BLaER1 treated with 17β-estradiol and CSF1 and Interleukin-3, amounts not matched to agents 10 nM and 100 nM (cell line): ENCODE data around the gene LNX1.

ENCODE experiments used
- H3K27ac ChIP-seq, 11 experiments: shearing (Covaris generic); formaldehyde crosslinking; 2 replicates each; pipeline ENCODE4 v1.8.1; 2022
- H3K27me3 ChIP-seq, 11 experiments: shearing (Covaris generic); formaldehyde crosslinking; 2 replicates each; pipeline ENCODE4 v1.8.1; 2022
- H3K36me3 ChIP-seq, 11 experiments: shearing (Covaris generic); formaldehyde crosslinking; 2 replicates each; pipeline ENCODE4 v1.8.1; 2022
- H3K4me1 ChIP-seq, 10 experiments: shearing (Covaris generic); formaldehyde crosslinking; 2 replicates each; pipeline ENCODE4 v1.8.1; 2022
- H3K4me2 ChIP-seq, 11 experiments: shearing (Covaris generic); formaldehyde crosslinking; 2 replicates each; pipeline ENCODE4 v1.8.1; 2022
- H3K4me3 ChIP-seq, 10 experiments: shearing (Covaris generic); formaldehyde crosslinking; 2 replicates each; pipeline ENCODE4 v1.8.1; 2022
- H3K9ac ChIP-seq, 11 experiments: shearing (Covaris generic); formaldehyde crosslinking; 2 replicates each; pipeline ENCODE4 v1.8.1; 2022
- H3K9me3 ChIP-seq, 11 experiments: shearing (Covaris generic); formaldehyde crosslinking; replicated peaks in 1 of 11; 2 replicates each; pipeline ENCODE4 v1.8.1; 2022
- H4K20me1 ChIP-seq, 11 experiments: shearing (Covaris generic); formaldehyde crosslinking; 2 replicates each; pipeline ENCODE4 v1.8.1; 2022
- Cebpa-rat ChIP-seq, 11 experiments: shearing (Covaris generic); IDR thresholded peaks; 2 replicates each; pipeline ENCODE4 v1.8.1; 2022

Gene LNX1

GRCh38 chr4:53459548-53459947, 131.7 kb downstream of the LNX1 start:
- peaks cover 0 to 4% (median 0%) of the 10 kb centered on the region in 11 experiments; a peak in 1 of 22 replicates for H4K20me1 ChIP-seq
- H3K27ac ChIP-seq: no peak overlapping the region
- no peak for TF ChIP-seq Cebpa-rat (IDR thresholded peaks at IDR 0.05)
- no peaks in the 10 kb centered on the region for H3K27me3 ChIP-seq
- no peaks in the 10 kb centered on the region for H3K9me3 ChIP-seq
- H3K9ac ChIP-seq: no peak overlapping the region
- no peak overlapping the region for H3K4me3 ChIP-seq
- no peak overlapping the region for H3K4me2 ChIP-seq
- peaks cover 0 to 8% (median 0%) of the 10 kb centered on the region in 10 experiments; a peak in 3 of 20 replicates for H3K4me1 ChIP-seq
- peaks cover 82 to 95% (median 92%) of the 10 kb centered on the region in 11 experiments for H3K36me3 ChIP-seq

GRCh38 chr4:53456178-53456577, 135.1 kb downstream of the LNX1 start:
- Histone ChIP-seq H3K9ac (no peak overlapping the region), H3K27me3 (no peaks in the 10 kb centered on the region), H3K4me3 (no peak overlapping the region), H3K36me3 (peaks cover 90 to 98% (median 95%) of the 10 kb centered on the region in 11 experiments), H3K9me3 (no peaks in the 10 kb centered on the region), H4K20me1 (peaks cover 0 to 4% (median 0%) of the 10 kb centered on the region in 11 experiments; a peak in 1 of 22 replicates), H3K27ac (no peak overlapping the region), H3K4me2 (no peak overlapping the region), H3K4me1 (peaks cover 0 to 12% (median 0%) of the 10 kb centered on the region in 10 experiments; a peak in 3 of 20 replicates)
- no peak for TF ChIP-seq Cebpa-rat (IDR thresholded peaks at IDR 0.05)

DNA sequence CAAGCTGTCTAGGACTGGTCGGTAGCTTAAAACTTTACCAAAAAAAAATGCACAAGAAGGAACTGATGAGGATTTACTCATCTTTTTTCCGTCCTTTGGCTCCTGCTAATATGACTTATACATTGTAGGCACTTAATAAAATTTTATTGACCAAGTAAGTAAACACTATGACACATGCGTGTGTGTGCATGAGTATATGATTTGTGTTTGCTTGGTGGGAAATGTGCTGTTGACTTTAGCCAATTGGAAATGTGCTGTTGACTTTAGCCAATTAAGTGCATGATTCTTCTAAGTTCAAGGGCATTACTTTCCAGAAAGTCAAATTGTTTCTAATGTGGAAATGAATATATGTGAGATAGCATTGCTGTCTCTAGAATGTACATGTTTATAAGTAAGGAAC, 135.5 kb downstream of the LNX1 start:
- peaks cover 0 to 4% (median 0%) of the 10 kb centered on the region in 11 experiments; a peak in 2 of 22 replicates for H4K20me1 ChIP-seq
- no peaks in the 10 kb centered on the region for H3K27me3 ChIP-seq
- no peak overlapping the region for H3K9ac ChIP-seq
- no peak overlapping the region for H3K4me3 ChIP-seq
- H3K4me1 ChIP-seq: peaks cover 0 to 12% (median 0%) of the 10 kb centered on the region in 10 experiments; a peak in 3 of 20 replicates
- H3K4me2 ChIP-seq: no peak overlapping the region
- no peak for TF ChIP-seq Cebpa-rat (IDR thresholded peaks at IDR 0.05)
- H3K36me3 ChIP-seq: peaks cover 89 to 98% (median 95%) of the 10 kb centered on the region in 11 experiments
- no peak overlapping the region for H3K27ac ChIP-seq
- no peaks in the 10 kb centered on the region for H3K9me3 ChIP-seq

DNA sequence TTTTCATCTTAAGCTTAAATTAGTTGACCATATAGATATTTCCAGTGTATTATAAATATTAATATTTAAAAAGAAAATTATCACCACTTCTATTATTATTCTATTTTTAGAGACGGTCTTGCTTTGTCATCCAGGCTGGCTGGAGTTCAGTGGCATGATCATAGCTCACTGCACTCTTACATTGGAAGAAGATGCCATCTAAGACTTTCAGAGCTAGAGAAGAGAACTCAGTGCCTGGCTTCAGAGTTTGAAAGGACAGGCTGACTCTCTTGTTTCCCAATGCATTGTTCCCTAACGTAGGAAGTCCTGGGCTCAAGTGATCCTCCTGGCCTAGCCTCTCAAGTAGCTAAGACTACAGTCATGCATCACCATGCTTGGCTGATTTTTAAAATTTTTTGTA, 137.9 kb downstream of the LNX1 start:
- Histone ChIP-seq H3K27me3 (no peaks in the 10 kb centered on the region), H3K9ac (no peak overlapping the region), H3K9me3 (no peaks in the 10 kb centered on the region), H4K20me1 (peaks cover 0 to 5% (median 0%) of the 10 kb centered on the region in 11 experiments; a peak in 3 of 22 replicates), H3K4me2 (no peak overlapping the region), H3K36me3 (peaks cover 72 to 93% (median 83%) of the 10 kb centered on the region in 11 experiments), H3K4me1 (peaks cover 0 to 12% (median 0%) of the 10 kb centered on the region in 10 experiments; a peak in 3 of 20 replicates), H3K27ac (no peak overlapping the region), H3K4me3 (no peak overlapping the region)
- TF ChIP-seq Cebpa-rat (IDR thresholded peaks at IDR 0.05): no peak

DNA sequence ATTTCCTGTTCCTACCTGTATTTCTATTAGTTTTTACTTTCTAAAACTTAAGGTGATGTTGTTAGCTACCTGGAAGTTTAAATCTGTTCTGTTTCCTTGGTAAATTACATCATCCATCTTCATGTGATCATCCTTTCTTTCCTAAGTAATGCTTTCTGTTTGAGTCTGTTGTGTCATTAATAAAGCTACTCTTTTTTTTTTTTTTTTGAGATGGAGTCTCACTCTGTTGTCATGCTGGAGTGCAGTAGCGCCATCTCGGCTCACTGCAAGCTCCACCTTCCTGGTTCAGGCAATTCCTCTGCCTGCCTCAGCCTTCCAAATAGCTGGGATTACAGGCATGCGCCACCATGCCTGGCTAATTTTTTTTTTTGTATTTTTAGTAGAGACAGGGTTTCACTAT, 140.5 kb downstream of the LNX1 start:
- Histone ChIP-seq H4K20me1 (peaks cover 0 to 5% (median 0%) of the 10 kb centered on the region in 11 experiments; a peak in 3 of 22 replicates), H3K4me3 (no peak overlapping the region), H3K36me3 (peaks cover 62 to 92% (median 81%) of the 10 kb centered on the region in 11 experiments), H3K4me2 (no peak overlapping the region), H3K9me3 (no peaks in the 10 kb centered on the region), H3K4me1 (peaks cover 0 to 12% (median 0%) of the 10 kb centered on the region in 10 experiments; a peak in 3 of 20 replicates), H3K27me3 (no peaks in the 10 kb centered on the region), H3K27ac (no peak overlapping the region), H3K9ac (no peak overlapping the region)
- TF ChIP-seq Cebpa-rat (IDR thresholded peaks at IDR 0.05): no peak

DNA sequence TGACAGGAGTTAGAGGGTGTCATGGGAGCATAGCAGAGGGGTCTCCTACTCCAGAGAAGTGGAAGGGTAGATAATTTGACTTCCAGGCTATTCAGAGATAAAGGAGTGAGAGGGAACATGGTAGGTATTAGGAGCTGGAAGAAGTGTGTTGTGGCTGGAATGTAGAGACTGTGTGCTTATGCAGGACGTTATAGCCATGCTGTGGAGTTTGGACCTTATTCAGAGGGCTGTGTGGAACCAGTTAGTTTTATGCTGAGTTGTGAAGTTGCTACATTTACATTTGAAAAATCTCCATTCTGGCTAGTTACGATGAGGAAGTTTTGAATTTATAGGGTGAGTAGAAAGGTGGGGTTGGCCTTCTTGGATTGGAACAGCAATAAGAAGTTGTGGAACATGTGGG, 146.3 kb downstream of the LNX1 start:
- H3K4me3 ChIP-seq: no peak overlapping the region
- H3K4me2 ChIP-seq: no peak overlapping the region
- H4K20me1 ChIP-seq: peaks cover 0 to 11% (median 0%) of the 10 kb centered on the region in 11 experiments; a peak in 3 of 22 replicates
- no peaks in the 10 kb centered on the region for H3K4me1 ChIP-seq
- H3K9me3 ChIP-seq: no peaks in the 10 kb centered on the region
- no peak for TF ChIP-seq Cebpa-rat (IDR thresholded peaks at IDR 0.05)
- peaks cover 60 to 96% (median 86%) of the 10 kb centered on the region in 11 experiments for H3K36me3 ChIP-seq
- H3K9ac ChIP-seq: no peak overlapping the region
- H3K27me3 ChIP-seq: no peaks in the 10 kb centered on the region
- no peak overlapping the region for H3K27ac ChIP-seq

DNA sequence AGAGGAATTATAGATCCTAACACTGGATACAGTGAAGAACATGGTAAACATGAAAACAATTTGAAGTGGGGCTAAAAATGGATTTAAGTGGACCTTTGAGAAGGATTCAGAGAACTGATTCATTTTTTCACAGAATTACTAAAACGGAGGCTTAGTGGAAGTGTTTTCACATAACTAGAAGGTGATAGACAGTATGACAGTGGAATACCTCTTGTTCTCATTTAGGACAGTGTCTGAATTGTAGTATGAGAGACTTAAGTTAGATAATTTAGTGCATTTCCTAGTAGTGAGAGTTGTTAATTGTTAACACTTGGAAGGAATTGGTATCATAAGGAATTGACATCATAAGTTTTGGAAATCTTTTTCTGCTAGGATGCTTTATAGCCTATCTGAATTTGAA, 149.7 kb downstream of the LNX1 start:
- H3K27me3 ChIP-seq: no peaks in the 10 kb centered on the region
- H3K4me2 ChIP-seq: no peak overlapping the region
- no peaks in the 10 kb centered on the region for H3K9me3 ChIP-seq
- H3K36me3 ChIP-seq: peaks cover 74 to 98% (median 94%) of the 10 kb centered on the region in 11 experiments
- no peak for TF ChIP-seq Cebpa-rat (IDR thresholded peaks at IDR 0.05)
- H4K20me1 ChIP-seq: peaks cover 0 to 12% (median 0%) of the 10 kb centered on the region in 11 experiments; a peak in 4 of 22 replicates
- no peak overlapping the region for H3K9ac ChIP-seq
- no peaks in the 10 kb centered on the region for H3K4me1 ChIP-seq
- no peak overlapping the region for H3K4me3 ChIP-seq
- H3K27ac ChIP-seq: no peak overlapping the region

DNA sequence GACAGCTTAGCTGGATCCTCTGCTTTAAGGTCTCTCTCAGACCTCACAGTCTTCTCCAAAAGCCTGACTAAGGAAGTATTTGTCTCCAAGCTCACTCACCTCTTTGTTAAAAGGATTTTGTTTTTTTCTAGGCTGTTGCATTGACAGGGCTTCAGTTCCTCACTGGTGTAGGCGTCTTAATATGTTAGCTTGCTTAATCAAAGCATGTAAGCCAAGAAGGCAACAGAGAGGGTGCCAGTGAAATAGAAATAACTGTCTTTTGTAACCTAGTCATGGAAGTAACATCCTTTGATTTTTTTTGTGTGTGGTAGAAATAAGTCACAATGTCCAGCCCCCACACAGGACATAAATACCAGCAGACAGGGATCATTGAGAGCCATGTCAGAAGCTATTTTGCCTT, 155.0 kb downstream of the LNX1 start:
- H3K36me3 ChIP-seq: peaks cover 61 to 98% (median 90%) of the 10 kb centered on the region in 11 experiments
- no peak overlapping the region for H3K4me3 ChIP-seq
- no peaks in the 10 kb centered on the region for H3K9me3 ChIP-seq
- no peaks in the 10 kb centered on the region for H3K27me3 ChIP-seq
- H4K20me1 ChIP-seq: peaks cover 0 to 13% (median 6%) of the 10 kb centered on the region in 11 experiments; a peak in 5 of 22 replicates
- TF ChIP-seq Cebpa-rat (IDR thresholded peaks at IDR 0.05): no peak
- H3K4me1 ChIP-seq: no peaks in the 10 kb centered on the region
- H3K4me2 ChIP-seq: no peak overlapping the region
- H3K27ac ChIP-seq: no peak overlapping the region
- H3K9ac ChIP-seq: no peak overlapping the region

DNA sequence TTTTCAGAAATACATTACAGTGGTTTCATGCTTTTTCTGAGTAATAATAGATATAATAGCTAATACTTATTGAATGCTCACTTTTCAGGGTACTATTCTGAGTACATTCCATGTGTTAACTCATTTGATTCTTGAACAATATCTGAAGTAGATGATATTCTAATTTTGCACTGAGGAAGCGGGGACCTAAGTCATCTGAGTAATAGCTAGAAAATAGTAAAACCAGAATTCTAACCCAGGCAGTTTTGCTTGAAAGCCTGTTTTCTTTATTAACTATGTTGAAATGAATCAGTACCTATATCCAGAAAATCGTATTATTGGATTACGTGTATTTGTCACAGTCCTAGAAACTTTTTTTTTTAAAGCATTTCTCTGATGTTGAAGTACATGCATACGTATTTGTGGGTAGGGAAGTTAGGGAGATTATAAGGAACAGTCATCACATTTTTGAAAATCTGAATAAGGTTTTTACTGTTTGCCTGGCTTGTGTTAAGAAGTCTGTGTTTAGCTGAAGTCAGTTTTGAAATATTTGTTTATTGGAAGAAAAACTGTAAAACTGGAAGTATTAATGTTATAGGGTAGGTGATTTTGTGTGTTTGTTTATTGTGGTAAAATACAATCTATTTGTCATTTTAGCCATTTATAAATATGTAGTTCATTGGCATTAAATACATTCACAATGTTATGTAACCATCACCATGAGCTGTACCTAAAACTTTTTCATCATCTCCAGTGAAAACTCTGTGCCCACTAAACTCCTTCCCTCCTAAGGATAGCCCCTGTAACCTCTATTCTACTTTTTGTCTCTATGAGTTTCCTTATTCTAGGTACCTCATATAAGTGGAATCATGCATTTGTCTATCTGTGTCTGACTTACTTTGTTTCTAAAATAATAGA, 158.5 kb downstream of the LNX1 start:
- peaks cover 0 to 12% (median 3%) of the 10 kb centered on the region in 11 experiments; a peak in 4 of 22 replicates for H4K20me1 ChIP-seq
- peaks cover 74 to 98% (median 92%) of the 10 kb centered on the region in 11 experiments for H3K36me3 ChIP-seq
- peaks cover 0 to 7% (median 0%) of the 10 kb centered on the region in 10 experiments; a peak in 3 of 20 replicates for H3K4me1 ChIP-seq
- no peak overlapping the region for H3K4me2 ChIP-seq
- TF ChIP-seq Cebpa-rat (IDR thresholded peaks at IDR 0.05): no peak
- H3K27me3 ChIP-seq: no peaks in the 10 kb centered on the region
- no peaks in the 10 kb centered on the region for H3K9me3 ChIP-seq
- H3K27ac ChIP-seq: no peak overlapping the region
- no peak overlapping the region for H3K9ac ChIP-seq
- H3K4me3 ChIP-seq: no peak overlapping the region
